HG02884 (cell line): ENCODE results near the gene CSK.
"Not testable (repeated sequence)": the region's sequence is repeated elsewhere in the genome, so short reads cannot be mapped to it uniquely, and the experiment has no call there.

ENCODE experiments used
- ATAC-seq: cut with Tn5 transposase; IDR thresholded peaks from one replicate; pipeline ENCODE4 v1.9.1; 2021; ENCODE audit warnings: mild to moderate bottlenecking, moderate library complexity; ENCODE audit not compliant: unreplicated experiment

CSK gene

DNA sequence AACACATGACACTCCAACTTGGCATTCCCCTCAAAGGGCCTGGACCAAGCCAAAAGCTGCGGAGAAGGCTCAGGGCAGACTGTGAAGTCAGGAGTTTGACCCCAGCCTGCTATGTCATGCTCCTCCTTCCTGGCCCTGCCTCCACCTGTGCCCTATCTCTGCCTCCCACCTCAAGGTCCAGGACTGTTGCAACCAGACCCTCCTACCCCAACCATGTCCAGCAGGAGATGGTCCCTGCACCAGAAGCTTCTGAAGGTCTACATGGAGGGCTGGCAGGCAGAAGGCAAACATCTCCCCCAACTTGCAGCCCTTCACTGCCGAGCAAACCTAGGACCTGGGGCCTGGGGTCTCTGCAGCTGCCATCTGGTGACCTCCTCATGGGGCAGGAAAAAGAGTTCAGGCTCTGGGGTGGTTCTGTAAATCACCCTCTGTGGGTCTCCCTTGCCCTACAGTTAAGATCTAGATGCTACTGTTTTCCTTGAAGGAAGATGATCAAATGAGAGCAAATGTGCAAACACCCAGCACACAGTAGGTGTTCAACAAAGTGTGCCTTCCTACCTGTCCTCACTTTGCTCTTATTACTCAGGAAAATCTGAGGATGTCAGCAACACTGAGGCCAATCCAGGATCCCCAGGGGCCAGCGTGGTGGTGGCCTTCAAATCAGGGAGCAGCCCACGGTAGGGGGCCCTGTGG lies 11.5 kb upstream of the CSK start:
- no peak for ATAC-seq

DNA sequence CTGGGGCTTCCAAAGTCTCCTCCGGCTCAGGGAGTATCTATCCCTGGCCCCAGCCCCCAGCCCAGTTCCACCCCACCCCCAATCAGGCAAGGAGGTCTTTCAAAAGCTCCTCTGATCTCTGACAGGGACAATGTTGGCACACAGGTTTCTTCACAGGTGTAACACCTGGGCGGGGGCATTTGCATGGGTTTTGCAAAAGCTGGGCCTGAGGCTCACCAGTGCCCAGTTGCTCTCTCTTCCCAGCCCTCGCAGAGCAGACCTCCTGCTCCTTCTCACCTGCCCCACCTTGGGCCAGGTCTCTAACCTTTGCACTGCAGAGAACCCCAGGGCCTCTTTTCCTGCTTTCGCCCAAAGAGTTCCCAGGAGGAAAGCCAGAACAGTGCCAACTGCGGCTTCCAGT lies 8.6 kb upstream of the CSK start:
- no peak for ATAC-seq

DNA sequence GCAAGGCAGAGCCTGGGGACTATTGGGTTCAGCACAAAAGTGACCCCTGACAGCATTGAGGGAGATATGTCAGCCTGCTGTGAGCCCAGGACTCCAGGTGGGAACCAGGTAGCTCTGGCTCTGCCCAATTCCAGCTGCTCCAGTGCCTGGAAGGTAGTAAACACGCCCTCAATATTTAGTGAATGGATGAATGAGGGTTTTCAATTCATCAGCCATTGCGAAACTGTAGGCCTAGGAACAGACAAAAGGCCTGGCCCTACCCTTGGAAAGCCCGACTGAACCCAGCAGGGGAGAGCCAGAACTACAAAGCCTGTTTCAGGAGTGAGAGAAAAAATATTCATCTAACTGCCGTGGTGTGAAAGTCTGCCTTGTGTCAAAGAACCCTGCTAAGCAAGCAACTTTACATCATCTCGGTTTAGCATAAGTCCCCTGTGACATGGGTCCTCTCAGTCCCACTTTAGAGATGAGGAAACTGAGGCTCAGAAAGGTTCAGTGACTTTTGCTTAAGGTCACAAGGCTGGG lies 8.1 kb upstream of the CSK start:
- ATAC-seq: no peak

DNA sequence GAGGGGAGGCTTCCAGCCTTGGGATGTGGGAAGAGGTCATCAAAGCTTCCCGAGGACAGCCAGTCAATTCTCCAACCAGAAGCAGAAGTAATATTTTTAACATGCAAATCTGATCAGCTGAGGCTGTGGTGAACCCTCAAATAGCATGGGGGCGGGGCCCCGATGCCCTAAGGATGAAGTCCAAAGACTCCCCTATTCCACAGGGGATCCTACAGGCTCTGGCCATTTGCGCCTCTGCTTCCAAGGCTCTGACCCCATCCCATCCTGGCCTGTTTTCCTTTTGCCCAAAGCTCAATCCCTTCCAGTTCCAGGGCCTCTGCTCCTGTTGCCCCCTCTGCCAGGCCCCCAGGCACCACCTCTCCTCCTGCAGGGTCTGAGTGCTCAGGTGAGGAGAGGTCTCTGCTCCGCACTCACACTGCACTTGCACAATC lies 6.7 kb upstream of the CSK start:
- no peak for ATAC-seq

DNA sequence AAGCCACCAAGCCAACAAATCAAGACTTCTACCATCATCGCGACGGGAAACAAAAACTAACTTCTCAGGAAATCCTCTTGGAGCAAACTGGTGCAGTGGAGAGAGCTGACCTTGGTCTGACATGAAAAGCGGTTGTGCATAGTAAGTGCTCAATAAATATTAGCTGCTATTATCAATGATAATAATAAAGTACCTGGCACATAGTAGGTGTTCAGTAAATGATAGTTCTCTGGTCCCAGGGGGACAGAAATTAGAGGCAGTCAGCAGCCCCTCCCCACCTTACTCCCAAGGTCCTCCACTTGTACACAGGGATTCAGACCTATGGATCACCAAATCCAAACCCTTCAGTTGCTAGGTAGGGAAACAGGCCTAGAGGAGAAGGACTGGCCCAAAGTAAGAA lies 6.0 kb upstream of the CSK start:
- ATAC-seq: no peak

DNA sequence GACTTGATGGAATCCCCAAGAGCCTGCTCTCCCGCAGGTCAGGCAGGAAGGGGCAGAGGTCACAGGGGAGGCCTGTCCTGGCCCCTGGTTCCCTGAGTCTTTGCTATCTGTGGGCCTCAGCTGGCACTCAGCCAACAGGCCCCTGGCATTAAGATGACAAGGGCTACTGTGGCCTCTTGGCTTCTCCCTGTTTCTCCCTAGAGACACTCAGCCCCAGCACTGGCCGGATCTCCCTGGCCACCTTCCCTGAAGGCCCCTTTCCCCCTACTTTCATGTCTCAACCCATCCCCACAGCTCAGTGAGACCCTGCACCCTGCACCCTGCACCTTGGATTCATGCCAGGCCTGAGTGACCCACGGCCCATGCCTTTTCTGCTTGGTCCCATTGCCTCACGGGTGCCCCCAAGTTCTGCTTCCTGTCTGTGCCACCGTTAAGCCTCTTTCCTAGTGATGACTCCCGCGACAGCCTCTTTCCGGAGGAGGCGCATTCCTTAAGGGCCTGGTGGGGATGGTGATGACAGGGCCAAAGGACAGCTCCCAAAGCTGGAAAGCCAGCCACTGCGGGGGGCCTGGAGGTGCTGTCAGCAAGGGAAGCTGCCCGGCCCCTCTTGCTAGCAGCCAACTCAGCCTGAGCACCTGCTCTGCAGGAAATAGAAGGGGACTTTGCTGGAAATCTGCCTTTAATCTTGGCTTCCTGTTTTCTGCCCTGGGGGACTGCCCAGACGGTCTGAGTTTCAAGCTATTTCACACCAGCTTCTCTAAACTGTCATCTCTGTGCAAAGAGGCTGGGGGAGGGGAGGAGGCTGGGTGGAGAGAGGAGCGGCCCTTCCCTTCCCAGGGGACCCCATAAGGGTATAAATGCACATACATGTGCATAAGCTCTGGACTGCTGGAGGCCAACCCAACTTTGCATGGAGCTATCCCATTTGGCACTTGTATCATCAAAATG lies 4.8 kb upstream of the CSK start:
- no peak for ATAC-seq

DNA sequence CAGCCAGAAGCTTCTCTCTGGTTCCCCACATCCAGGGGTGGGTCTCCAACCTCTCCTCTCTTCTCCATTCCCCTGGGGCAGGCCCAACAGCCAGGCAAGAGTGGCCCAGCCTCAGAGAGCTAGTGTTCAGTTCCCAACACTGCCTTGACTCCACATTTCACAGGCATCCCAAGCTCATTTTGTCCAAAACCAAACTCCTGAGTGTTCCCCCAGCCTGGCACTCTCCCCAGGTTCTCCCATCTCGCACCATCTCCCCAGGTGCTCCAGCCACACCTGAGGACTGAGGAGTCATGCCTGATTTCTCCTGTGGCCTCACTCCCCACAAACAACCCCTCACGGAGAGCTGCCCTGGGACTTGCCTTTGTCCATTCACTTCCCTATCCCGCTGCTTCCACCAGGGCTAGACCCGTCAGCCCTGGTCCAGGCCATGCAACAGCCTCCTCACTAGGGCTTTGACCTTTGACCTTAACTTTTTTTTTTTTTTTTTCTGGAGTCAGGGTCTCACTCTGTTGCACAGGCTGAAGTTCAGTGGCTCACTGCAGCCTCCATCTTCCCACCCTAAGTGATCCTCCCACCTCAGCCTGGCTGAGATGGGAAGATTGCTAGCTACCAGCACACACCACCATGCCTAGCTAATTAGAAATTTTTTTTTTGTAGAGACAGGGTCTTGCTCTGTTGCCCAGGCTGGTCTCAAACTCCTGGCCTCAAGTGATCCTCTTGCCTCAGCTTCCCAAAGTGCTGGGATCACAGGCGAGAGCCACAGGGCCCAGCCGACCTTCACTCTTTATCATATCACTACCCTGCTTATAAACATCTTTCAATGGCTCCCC lies 3.9 kb upstream of the CSK start:
- ATAC-seq: no peak

DNA sequence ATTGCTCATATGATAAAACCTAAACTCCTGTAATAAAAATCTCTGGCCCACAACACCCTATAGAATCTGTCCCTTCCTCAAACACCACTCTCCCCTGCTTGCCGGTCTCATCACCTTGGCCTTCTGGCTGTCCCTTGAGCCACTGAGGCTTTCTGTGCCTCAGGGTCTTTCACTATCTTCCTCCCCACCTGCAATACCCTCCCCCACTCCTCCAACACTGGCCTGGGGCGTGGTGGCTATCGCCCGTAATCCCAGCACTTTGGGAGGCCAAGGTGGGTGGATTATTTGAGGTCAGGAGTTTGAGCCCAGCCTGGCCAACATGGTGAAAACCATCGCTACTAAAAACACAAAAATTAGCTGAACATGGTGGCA lies 3.3 kb upstream of the CSK start:
- ATAC-seq: no peak

DNA sequence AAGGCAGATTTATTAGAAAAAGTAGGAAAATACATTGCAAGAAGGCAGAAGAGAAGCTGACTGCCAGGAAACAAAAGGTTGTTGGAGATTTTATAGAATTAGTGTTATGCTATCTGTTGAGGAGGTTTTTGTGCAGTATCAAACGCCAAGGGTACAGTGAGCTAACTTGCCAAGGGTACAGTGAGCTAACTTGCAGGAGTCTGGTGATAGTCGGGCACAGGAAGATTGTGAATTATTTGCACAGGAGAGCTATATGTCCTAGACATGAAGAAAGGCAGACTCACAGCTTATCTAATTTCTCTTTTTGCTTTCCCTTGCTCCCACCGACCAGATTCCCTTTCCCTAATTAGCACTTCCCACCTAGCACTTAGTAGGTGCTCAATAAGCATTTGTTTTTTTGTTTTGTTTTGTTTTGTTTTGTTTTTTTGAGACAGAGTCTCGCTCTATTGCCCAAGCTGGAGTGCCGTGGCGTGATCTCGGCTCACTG lies 2.7 kb upstream of the CSK start:
- ATAC-seq: no peak

DNA sequence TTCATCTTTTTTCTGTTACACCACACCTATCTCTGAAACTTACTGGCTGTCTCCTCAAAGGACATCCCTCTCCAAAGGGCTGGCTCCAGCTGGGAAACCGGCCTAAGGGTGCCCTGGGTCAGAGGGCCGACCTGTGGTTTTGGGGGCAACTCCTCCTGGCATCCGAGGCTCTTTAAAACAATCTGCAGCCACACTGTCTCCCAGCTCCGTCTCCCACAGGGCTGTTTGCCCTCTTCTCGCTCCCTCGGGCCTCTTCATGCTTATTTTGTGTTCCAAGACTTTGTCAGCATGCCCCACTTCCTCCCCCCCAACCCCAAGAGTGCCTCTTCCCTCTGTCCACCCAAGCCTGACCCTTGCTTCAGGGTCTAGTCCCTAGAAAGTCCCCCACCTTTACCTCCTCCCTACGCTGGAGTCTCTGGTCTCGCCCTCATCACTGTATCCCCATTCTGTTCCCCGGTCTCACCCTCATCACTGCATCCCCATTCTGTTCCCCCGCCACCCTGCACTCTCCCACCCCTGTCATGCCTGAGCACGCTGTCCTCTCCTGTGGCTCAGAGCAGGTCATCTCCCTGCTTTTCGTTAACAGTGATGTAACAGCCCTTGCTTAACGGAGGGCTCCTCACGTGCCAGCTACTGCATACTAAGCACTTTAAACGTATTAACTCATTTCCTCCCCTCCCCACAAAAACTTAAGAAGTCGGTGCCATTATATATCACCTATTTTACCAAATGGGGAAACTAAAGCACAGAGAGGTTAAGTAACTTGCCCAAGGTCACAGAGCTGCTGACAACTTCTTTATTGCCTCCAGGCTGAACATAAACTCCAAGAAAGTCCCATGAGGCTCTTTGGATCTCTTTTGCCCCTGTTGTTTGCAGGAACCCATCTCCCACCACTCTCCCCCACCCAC lies 1.1 kb upstream of the CSK start:
- no peak for ATAC-seq

DNA sequence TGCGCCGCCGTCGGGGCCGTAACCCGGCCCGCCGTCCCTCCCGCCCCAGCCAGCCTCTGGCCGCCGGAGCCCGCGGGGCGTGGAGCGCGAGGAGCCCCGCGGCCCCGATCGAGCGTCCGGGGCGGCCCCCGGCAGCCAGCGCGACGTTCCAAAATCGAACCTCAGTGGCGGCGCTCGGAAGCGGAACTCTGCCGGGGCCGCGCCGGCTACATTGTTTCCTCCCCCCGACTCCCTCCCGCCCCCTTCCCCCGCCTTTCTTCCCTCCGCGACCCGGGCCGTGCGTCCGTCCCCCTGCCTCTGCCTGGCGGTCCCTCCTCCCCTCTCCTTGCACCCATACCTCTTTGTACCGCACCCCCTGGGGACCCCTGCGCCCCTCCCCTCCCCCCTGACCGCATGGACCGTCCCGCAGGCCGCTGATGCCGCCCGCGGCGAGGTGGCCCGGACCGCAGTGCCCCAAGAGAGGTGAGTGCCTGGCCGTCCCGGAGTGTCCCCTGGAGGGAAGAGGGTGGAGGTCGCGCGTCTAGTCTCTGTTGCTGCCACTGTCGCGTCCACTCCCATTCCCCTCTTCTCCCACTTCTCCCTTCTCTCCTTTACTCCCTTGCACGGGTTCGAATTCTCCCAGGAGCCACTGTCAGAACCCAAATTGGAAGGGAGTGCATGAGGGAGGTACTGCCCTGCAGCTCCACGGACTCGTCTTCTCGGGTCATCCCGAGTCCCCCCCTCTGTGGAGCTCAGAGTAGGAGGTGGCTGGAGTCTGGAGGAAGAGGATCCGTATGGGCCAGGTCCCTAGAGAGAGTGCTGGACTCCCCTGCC lies 585 bp downstream of the CSK start:
- ATAC-seq: no peak

DNA sequence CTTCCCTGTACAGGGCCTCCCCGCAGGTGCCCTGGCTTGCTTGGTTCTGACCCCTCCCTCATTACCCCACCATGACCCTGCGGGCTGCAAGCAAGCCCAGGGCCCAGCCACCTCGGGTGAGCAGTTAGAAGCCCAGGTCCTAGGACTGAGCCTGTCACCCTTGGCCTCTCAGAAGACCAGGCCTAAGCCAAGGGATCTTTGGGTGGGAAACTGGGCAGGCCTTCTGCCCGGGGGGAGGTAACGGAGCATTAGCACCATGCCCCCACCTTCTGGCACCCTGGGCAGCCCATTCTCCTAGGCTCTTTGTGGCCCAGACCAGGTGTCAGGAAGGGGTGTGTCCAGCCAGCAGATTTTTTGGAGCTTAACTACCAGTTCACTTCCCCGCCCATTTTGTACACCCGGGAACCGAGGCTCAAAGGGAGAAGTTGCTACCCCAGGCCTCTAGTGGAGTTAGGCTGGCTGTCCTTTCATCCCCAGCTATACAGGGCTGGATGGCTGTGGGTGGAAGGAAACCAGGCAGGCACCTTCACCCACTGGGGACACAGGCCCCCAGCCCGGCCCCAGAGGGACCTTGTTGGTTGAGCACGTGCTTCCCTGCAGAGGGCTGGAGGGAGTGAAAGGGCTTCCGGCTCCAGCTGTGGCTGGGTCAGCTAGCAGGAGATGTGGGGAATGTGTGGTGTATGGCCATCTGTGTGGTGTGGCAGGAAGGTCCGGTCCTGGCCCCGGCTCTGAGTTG lies 1.4 kb downstream of the CSK start:
- no peak for ATAC-seq

DNA sequence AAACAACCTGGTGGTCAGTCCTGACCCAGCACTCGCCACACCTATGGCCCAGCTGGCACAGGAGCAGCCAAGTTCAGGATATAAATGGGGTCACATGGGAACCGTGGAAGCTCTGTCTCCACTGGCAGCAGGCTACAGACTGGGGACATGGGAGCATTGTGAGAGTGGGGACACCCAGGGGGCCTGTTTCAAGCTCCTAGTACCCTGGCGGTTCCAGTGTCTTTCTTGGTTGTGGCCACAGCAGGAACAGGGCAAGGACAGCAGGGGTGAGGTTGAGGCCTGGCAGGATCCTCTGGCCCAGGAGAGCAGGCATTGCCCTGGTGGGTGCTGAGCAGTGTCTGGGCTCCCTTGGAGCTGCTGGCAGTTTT lies 1.9 kb downstream of the CSK start:
- no peak for ATAC-seq

DNA sequence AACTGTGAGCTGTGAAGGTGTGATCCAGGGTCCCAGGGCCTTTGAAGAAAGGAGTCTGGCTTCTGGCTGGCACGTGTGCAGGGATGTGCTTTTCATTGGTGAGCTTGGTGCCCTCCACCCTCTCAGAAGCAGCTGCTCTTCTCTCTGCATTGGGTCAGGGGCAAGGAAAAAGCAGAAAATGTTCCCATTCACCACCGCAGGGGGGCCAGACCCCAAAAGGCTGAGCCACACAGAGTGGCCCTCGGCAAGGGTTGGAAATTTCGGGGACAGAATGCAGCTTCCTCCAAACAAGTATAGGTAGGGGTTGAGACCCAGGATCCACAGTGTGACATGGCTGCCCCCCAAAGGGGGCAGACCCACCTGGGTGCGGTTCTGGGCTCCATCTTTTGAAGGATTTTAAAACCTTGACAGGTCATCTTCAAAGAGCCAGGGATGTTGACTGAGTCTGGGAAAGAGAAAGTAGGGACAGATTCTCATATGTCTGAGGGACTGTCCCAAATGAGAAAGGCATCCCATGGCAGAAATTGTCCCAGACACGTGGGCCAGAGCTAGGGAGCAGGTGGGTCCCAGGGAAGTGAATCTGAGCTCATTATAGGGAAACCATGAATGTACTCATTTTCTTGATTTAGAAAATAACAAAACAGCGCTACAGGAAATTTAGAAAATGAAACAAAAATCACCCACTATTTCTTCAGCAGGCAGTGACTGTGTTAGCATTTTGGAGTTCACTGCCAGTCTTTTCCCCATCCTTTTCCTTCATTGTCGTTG lies 2.7 kb downstream of the CSK start:
- no peak for ATAC-seq

DNA sequence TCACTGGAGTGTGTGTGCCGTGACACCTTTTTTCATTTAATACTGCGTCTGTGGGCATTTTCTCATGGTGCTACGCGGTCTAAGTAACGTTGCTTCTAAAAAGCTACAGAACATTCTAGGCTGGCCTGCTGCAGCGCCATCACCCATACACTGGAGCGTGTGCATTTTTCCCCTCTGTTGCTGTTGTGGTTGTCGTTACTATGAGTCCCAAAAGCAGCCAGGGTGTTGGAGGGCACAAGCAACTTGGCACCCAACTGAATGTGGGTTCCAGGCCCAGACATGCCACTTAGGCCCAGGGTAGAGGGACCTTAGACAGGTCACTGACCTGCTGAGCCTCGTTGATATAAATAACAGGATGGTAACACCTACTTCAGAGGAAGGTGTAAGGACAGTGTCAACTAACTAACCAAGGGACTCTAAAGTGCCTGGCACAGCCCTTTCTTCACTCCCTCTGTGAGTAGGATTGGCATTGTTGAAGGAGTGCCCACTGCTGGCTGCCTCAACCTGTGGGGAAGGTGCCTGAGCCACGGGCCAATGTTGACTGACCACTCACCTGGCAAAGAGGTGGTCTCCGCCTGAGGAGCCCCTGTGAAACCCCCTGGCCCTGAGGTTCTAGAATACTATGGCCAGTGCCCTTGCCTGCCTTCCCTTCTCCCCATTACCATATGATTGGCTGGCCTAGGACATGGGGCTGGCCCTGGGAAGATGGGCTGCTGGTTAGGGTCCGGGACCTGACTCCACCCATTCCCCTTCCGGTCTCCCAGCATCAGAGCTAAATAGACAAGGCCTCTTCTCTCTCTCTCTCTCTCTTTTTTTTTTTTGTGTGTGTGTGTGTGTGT lies 3.5 kb downstream of the CSK start:
- ATAC-seq: no peak

DNA sequence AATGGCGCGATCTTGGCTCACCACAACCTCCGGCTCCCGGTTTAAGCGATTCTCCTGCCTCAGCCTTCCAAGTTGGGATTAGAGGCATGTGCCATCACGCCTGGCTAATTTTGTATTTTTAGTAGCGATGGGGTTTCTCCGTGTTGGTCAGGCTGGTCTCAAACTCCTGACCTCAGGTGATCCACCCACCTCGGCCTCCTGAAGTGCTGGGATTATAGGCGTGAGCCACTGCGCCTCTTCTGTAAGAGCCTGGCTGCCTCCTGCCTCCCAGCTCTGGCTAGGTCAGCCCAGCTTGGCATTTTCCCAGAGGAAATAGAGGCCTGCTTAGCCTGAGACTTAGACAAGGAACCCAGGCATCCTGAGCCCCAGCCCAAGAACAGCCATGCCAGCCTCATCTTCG lies 4.2 kb downstream of the CSK start:
- not testable (repeated sequence) for ATAC-seq
